ENCODE results near the gene BSCL2.

DNA sequence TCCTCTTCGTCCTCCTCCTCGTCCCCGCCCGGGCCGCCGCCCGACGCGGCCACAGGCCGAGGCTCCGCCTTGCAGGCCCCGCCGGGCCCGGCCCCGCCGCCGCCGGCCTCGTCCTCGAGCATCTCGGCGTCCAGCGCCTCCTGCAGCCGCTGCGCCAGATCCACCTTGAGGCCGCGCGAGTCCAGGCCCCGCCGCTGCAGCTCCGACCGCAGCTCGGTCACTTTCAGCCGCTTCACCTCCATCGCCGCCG, 19.6 kb upstream of the BSCL2 start:
- TF ChIP-seq CTCF (IDR thresholded peaks at IDR 0.05; ENCODE audit: low read depth, low read length) (no peak), EZH2phosphoT487 (IDR thresholded peaks at IDR 0.05; ENCODE audit: low read depth) (no peak)
